Thyroid gland (tissue), 4 donors: ENCODE measurements around the gene NEURL1. TPM values are rescaled to one million over a fixed set of nuclear protein-coding genes. Genes with fewer than 3 reads are reported as not detected.

ENCODE experiments used
- DNase-seq, 2 donors: peaks; one replicate each; pipeline ENCODE4 v3.0.0-alpha.2; 2019
- H3K27ac ChIP-seq, 3 donors: fragments of 200-600 bp; sonication (generic); 1 replicate in 2 of 3; 2 replicates in 1 of 3; pipeline ENCODE4 v1.5.1; 2016 to 2019; ENCODE audit warnings: mild to moderate bottlenecking in 1 of 3, moderate library complexity in 1 of 3
- H3K27me3 ChIP-seq: fragments of 200-600 bp; sonication (generic); one replicate; pipeline ENCODE4 v1.5.1; 2019
- H3K36me3 ChIP-seq, 2 donors: fragments of 200-600 bp; sonication (generic); one replicate each; pipeline ENCODE4 v1.5.1; 2016 to 2019
- H3K4me1 ChIP-seq, 2 donors: fragments of 200-600 bp; sonication (generic); one replicate each; pipeline ENCODE4 v1.5.1; 2017 to 2019
- H3K4me3 ChIP-seq, 3 donors: fragments of 200-600 bp; sonication (generic); replicated peaks in 1 of 3; 1 replicate in 2 of 3; 2 replicates in 1 of 3; pipeline ENCODE4 v1.5.1; 2016; ENCODE audit warnings: mild to moderate bottlenecking in 1 of 3
- H3K9me3 ChIP-seq: fragments of 200-600 bp; sonication (generic); one replicate; pipeline ENCODE4 v1.5.1; 2017
- POLR2A ChIP-seq, 2 donors: fragments of 450-650 bp; IDR thresholded peaks; one replicate each; pipeline ENCODE4 v1.6.1; 2017; ENCODE audit warnings: antibody characterized with exemption in 2 of 2, mild to moderate bottlenecking in 2 of 2, moderate library complexity in 1 of 2
- WGBS, 2 donors: methylation state at CpG; one replicate each; pipeline ENCODE4 v1.1.5; 2017; 5-methylcytosine and 5-hydroxymethylcytosine counted together
- intact Hi-C: fragments of 100-400 bp; cut with DNase I; formaldehyde crosslinking; loops from one replicate; pipeline ENCODE4 v1.15.1; 2023
- total RNA-seq, 4 donors: library from RNA; depleted of rRNA; stranded (reverse); fragments of >200 nt; gene quantifications; one replicate each; pipeline ENCODE4 v1.2.3, GENCODE V29; 2016
- TF ChIP-seq, protein P1 (sequence below), 6 experiments: fragments of 200-600 bp in 3 of 6; fragments of 450-650 bp in 3 of 6; sonication (generic) in 3 of 6; IDR thresholded peaks; one replicate each; pipeline ENCODE4 v1.5.1; 2016 to 2019; ENCODE audit warnings: antibody characterized with exemption in 6 of 6, mild to moderate bottlenecking in 2 of 6, inconsistent platforms in 1 of 6, moderate library complexity in 1 of 6

NEURL1 gene
- total RNA-seq, 4 donors from 2014 or later, result 1.1 TPM; not detected in 3

GRCh38 chr10:103512166-103512565 is 18.7 kb downstream of the NEURL1 start:
- intact Hi-C loops, result no loop called here
- H3K4me1 ChIP-seq, result no peaks in the 10 kb centered on the region
- H3K4me3 ChIP-seq, result no peak overlapping the region
- H3K27me3 ChIP-seq, result no peaks in the 10 kb centered on the region
- no peaks in the 10 kb centered on the region for H3K9me3 ChIP-seq
- H3K36me3 ChIP-seq, result no peaks in the 10 kb centered on the region
- H3K27ac ChIP-seq, result no peak overlapping the region
- DNase-seq, result no peak
- TF ChIP-seq POLR2A (IDR thresholded peaks at IDR 0.05), result no peak

DNA sequence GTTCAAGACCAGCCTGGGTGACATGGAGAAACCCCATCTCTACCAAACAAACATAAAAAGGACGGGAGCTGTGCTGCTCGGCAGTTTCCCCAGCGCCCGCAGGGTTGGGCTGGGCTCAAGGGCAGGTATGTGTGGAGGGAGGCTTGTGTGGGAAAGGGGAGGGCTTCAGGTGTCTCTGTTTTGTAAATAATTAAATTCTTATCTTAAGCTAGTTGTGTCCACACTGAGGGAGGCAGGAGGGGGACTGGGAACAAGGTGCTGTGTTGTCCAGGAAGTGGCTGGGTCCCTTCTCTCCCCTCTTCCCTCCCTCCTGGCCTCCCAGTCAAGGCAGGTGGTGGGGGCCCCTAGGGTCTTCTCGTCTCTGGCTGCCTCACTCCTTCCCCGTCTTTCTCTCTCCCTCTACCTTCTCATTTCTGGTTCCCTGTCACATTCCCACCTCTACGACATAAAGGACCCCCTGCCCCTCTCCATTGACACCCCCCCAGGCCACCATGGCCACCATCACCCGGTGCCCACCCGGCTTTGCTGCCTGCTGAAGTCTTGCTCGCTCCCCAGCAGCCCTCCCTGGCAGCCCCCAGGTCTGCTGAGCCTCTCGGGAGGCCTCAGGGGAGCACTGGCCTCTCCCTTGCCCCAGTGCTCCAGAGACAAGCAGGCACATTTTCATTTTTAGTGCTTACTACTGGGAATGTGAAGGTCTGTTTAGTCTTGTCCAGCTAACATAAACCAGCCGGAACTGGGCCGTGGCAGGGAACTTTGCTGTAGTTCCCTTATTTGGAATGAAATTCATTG is 19.3 kb downstream of the NEURL1 start:
- H3K36me3 ChIP-seq, result no peaks in the 10 kb centered on the region
- H3K27ac ChIP-seq, result no peak overlapping the region
- no peaks in the 10 kb centered on the region for H3K9me3 ChIP-seq
- TF ChIP-seq, protein P1, sequence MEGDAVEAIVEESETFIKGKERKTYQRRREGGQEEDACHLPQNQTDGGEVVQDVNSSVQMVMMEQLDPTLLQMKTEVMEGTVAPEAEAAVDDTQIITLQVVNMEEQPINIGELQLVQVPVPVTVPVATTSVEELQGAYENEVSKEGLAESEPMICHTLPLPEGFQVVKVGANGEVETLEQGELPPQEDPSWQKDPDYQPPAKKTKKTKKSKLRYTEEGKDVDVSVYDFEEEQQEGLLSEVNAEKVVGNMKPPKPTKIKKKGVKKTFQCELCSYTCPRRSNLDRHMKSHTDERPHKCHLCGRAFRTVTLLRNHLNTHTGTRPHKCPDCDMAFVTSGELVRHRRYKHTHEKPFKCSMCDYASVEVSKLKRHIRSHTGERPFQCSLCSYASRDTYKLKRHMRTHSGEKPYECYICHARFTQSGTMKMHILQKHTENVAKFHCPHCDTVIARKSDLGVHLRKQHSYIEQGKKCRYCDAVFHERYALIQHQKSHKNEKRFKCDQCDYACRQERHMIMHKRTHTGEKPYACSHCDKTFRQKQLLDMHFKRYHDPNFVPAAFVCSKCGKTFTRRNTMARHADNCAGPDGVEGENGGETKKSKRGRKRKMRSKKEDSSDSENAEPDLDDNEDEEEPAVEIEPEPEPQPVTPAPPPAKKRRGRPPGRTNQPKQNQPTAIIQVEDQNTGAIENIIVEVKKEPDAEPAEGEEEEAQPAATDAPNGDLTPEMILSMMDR (IDR thresholded peaks at IDR 0.05), result no peak
- TF ChIP-seq POLR2A (IDR thresholded peaks at IDR 0.05), result no peak
- intact Hi-C loops, result no loop called here
- no peaks in the 10 kb centered on the region for H3K27me3 ChIP-seq
- no peaks in the 10 kb centered on the region for H3K4me1 ChIP-seq
- H3K4me3 ChIP-seq, result no peak overlapping the region
- 77 to 87% methylated on average over 13 of the region's 13 CpGs for WGBS, 2 donors
- DNase-seq, result no peak

GRCh38 chr10:103513380-103514060 is 20.0 kb downstream of the NEURL1 start:
- Histone ChIP-seq H3K27ac (no peak overlapping the region), H3K4me3 (no peak overlapping the region), H3K27me3 (no peaks in the 10 kb centered on the region), H3K9me3 (no peaks in the 10 kb centered on the region), H3K4me1 (no peaks in the 10 kb centered on the region), H3K36me3 (no peaks in the 10 kb centered on the region)
- TF ChIP-seq, protein P1 (IDR thresholded peaks at IDR 0.05), result no peak
- TF ChIP-seq POLR2A (IDR thresholded peaks at IDR 0.05), result no peak
- 91 to 96% methylated on average over 7 to 8 of the region's 8 CpGs for WGBS, 2 donors
- intact Hi-C loops, result no loop called here
- no peak for DNase-seq

- DNase-seq, result no peak
- no peak for TF ChIP-seq POLR2A (IDR thresholded peaks at IDR 0.05)
- TF ChIP-seq, protein P1 (IDR thresholded peaks at IDR 0.05), result no peak
- H3K36me3 ChIP-seq, result no peaks in the 10 kb centered on the region
- H3K4me3 ChIP-seq, result no peak overlapping the region
- WGBS, 2 donors, result 95 to 100% methylated on average over 5 of the region's 5 CpGs
- H3K9me3 ChIP-seq, result no peaks in the 10 kb centered on the region
- H3K4me1 ChIP-seq, result no peaks in the 10 kb centered on the region
- H3K27me3 ChIP-seq, result no peaks in the 10 kb centered on the region
- intact Hi-C loops, result no loop called here
- H3K27ac ChIP-seq, result no peak overlapping the region
Observed at GRCh38 chr10:103514244-103514643, 20.7 kb downstream of the NEURL1 start.

DNA sequence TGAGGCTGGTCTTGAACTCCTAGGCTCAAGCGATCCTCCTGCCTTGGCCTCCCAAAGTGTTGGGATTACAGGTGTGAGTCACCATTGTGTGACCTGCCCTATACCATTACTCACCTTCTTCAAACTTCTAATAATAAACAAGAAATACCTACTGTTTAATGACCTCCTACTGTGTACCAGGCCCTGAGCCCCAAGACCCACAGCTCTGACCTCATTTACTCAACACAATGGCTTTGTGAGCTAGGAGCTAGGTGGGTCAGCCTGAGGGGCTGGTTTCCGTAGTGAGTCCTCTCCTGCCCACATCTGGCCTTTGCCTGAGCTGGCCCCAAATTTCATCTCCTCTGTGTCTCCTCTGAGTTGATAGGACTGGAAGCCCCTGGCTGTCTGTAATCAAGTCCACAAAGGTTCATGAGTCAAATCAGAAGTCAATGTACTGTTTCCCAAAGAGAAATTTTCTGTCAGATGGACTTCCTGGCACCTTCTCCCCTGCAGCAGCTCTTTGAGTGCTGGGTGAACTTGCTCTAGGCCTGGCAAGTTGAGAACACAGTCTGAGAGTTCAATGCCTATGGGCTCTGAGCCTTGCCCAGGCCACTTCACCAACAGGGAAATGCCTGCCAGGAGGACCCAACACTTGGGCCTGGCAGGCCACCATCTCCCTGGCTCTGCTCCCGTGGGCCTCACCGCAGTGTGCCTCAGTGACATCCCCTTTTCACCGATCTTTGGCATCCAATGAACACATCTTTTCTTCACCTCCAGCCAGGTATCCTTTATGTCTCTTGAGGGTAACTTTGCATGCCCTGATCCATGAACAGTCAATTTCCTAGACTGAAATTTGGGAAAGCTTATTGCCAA is 24.0 kb downstream of the NEURL1 start:
- no peak overlapping the region for H3K27ac ChIP-seq
- H3K4me1 ChIP-seq, result no peaks in the 10 kb centered on the region
- no peak for DNase-seq
- intact Hi-C loops, result no loop called here
- TF ChIP-seq, protein P1 (IDR thresholded peaks at IDR 0.05), result no peak
- no peak for TF ChIP-seq POLR2A (IDR thresholded peaks at IDR 0.05)
- WGBS, 2 donors, result 95 to 97% methylated on average over 5 of the region's 5 CpGs
- H3K9me3 ChIP-seq, result no peaks in the 10 kb centered on the region
- H3K36me3 ChIP-seq, result no peaks in the 10 kb centered on the region
- H3K4me3 ChIP-seq, result no peak overlapping the region
- H3K27me3 ChIP-seq, result no peaks in the 10 kb centered on the region
